Liver (tissue), 9 donors: ENCODE measurements around the gene METTL17. TPM values are rescaled to one million over a fixed set of nuclear protein-coding genes. Genes with fewer than 3 reads are reported as not detected.
A peak's percentile ranks its signal among the peaks of the same experiment; 100 is the strongest.

Experiments
- DNase-seq: peaks from one replicate; pipeline ENCODE4 v3.0.0-alpha.2; 2017; ENCODE audit warnings: low spot score
- H3K27ac ChIP-seq, 2 donors: one replicate each; pipeline ENCODE4 v1.7.0; 2013; ENCODE audit warnings: inconsistent platforms in 2 of 2, low read length in 2 of 2, control low read depth in 1 of 2, low read depth in 1 of 2, mild to moderate bottlenecking in 1 of 2
- H3K27me3 ChIP-seq, 4 donors: one replicate each; pipeline versions ENCODE4 v1.6.1 to v1.7.0; 2013; ENCODE audit warnings: low read length in 3 of 4, inconsistent platforms in 1 of 4, mild to moderate bottlenecking in 1 of 4, moderate library complexity in 1 of 4; ENCODE audit not compliant: control insufficient read depth in 4 of 4, insufficient read depth in 4 of 4
- H3K36me3 ChIP-seq, 4 donors: one replicate each; pipeline versions ENCODE4 v1.6.1 to v1.7.0; 2013; ENCODE audit warnings: low read length in 3 of 4, mild to moderate bottlenecking in 3 of 4, low read depth in 1 of 4, moderate library complexity in 1 of 4; ENCODE audit not compliant: control insufficient read depth in 4 of 4, insufficient read depth in 3 of 4
- H3K4me1 ChIP-seq, 4 donors: one replicate each; pipeline versions ENCODE4 v1.6.1 to v1.7.0; 2013; ENCODE audit warnings: low read length in 3 of 4, mild to moderate bottlenecking in 3 of 4, moderate library complexity in 1 of 4; ENCODE audit not compliant: control insufficient read depth in 4 of 4, insufficient read depth in 4 of 4
- H3K4me3 ChIP-seq, 3 donors: one replicate each; pipeline versions ENCODE4 v1.6.1 to v1.7.0; 2013; ENCODE audit warnings: low read length in 3 of 3, control low read depth in 1 of 3, low read depth in 1 of 3, mild to moderate bottlenecking in 1 of 3
- H3K9ac ChIP-seq, 2 donors: one replicate each; pipeline ENCODE4 v1.7.0; 2013; ENCODE audit warnings: low read length in 2 of 2, mild to moderate bottlenecking in 2 of 2, moderate library complexity in 2 of 2, control low read depth in 1 of 2, low read depth in 1 of 2
- H3K9me3 ChIP-seq, 4 donors: one replicate each; pipeline versions ENCODE4 v1.6.1 to v1.7.0; 2013; ENCODE audit warnings: low read length in 3 of 4; ENCODE audit not compliant: control insufficient read depth in 4 of 4
- ATF3 ChIP-seq: IDR thresholded peaks from 2 replicates; pipeline ENCODE4 v1.6.1; 2016; ENCODE audit warnings: antibody characterized with exemption
- EGR1 ChIP-seq, 2 donors: IDR thresholded peaks; 2 replicates each; pipeline ENCODE4 v1.6.1; 2016 to 2018; ENCODE audit warnings: antibody characterized with exemption in 2 of 2, low read depth in 2 of 2
- FOXA1 ChIP-seq: IDR thresholded peaks from 2 replicates; pipeline ENCODE4 v1.6.1; 2016; ENCODE audit warnings: antibody characterized with exemption
- FOXA2 ChIP-seq: IDR thresholded peaks from 2 replicates; pipeline ENCODE4 v1.6.1; 2016; ENCODE audit warnings: antibody characterized with exemption
- GABPA ChIP-seq, 2 donors: IDR thresholded peaks in 1 of 2; conservative IDR thresholded peaks in 1 of 2; 2 replicates each; pipeline ENCODE4 v1.6.1; 2016; ENCODE audit warnings: antibody characterized with exemption in 2 of 2, mild to moderate bottlenecking in 1 of 2, moderate library complexity in 1 of 2
- HNF4A ChIP-seq, 2 donors: conservative IDR thresholded peaks; 2 replicates each; pipeline ENCODE4 v1.6.1; 2016; ENCODE audit warnings: antibody characterized with exemption in 2 of 2, mild to moderate bottlenecking in 2 of 2
- HNF4G ChIP-seq: IDR thresholded peaks from 2 replicates; pipeline ENCODE4 v1.6.1; 2016; ENCODE audit warnings: antibody characterized with exemption
- JUND ChIP-seq, 2 donors: IDR thresholded peaks; 2 replicates each; pipeline ENCODE4 v1.6.1; 2016; ENCODE audit warnings: antibody characterized with exemption in 2 of 2
- MAX ChIP-seq: IDR thresholded peaks from 2 replicates; pipeline ENCODE4 v1.6.1; 2016; ENCODE audit warnings: antibody characterized with exemption
- NR2F2 ChIP-seq: IDR thresholded peaks from 2 replicates; pipeline ENCODE4 v1.6.1; 2016; ENCODE audit warnings: antibody characterized with exemption
- RAD21 ChIP-seq, 2 donors: IDR thresholded peaks; 2 replicates each; pipeline ENCODE4 v1.6.1; 2016; ENCODE audit warnings: antibody characterized with exemption in 2 of 2, mild to moderate bottlenecking in 2 of 2
- RXRA ChIP-seq, 2 donors: IDR thresholded peaks; 2 replicates each; pipeline ENCODE4 v1.6.1; 2017 to 2018; ENCODE audit warnings: antibody characterized with exemption in 2 of 2, mild to moderate bottlenecking in 1 of 2
- SP1 ChIP-seq: IDR thresholded peaks from 2 replicates; pipeline ENCODE4 v1.6.1; 2018; ENCODE audit warnings: antibody characterized with exemption, mild to moderate bottlenecking
- TAF1 ChIP-seq: conservative IDR thresholded peaks from 2 replicates; pipeline ENCODE4 v1.6.1; 2016; ENCODE audit warnings: antibody characterized with exemption, mild to moderate bottlenecking
- YY1 ChIP-seq: IDR thresholded peaks from 2 replicates; pipeline ENCODE4 v1.6.1; 2016; ENCODE audit warnings: antibody characterized with exemption, mild to moderate bottlenecking
- WGBS: extraction: QIAGEN DNeasy Blood & Tissue Kit; methylation state at CpG from one replicate; pipeline ENCODE4 v1.1.7; 2013; 5-methylcytosine and 5-hydroxymethylcytosine counted together
- polyA plus RNA-seq, 2 donors: library from polyadenylated mRNA; stranded (reverse) in 1 of 2; unstranded in 1 of 2; fragments of 200-250 nt in 1 of 2; fragments of >200 nt in 1 of 2; fragmentation: Nextera tagmentation in 1 of 2; extraction: Ambion mirVana in 1 of 2; gene quantifications; one replicate each; pipeline versions ENCODE4 v1.2.1 to v1.2.3, GENCODE V29; 2013 to 2015
- total RNA-seq, 2 donors: library from RNA; depleted of rRNA; stranded (reverse); fragments of >200 nt; gene quantifications; one replicate each; pipeline ENCODE4 v1.2.3, GENCODE V29; 2014
- TF ChIP-seq, protein P1 (sequence below): fragments of 150-350 bp; IDR thresholded peaks from 2 replicates; pipeline ENCODE4 v1.5.1; 2017; ENCODE audit warnings: improper control_type of control experiment, low read depth, low read length; ENCODE audit not compliant: missing input control
- TF ChIP-seq, protein P2 (sequence below): IDR thresholded peaks from 2 replicates; pipeline ENCODE4 v1.6.1; 2016; ENCODE audit warnings: antibody characterized with exemption
- TF ChIP-seq, protein P3 (sequence below): IDR thresholded peaks from 2 replicates; pipeline ENCODE4 v1.6.1; 2016; ENCODE audit warnings: antibody characterized with exemption, mild to moderate bottlenecking
- donor health status: healthy.
- donor health status: healthy.
- donor health status: healthy.
- donor health status: healthy.
- donor health status: healthy.

METTL17 gene
- total and polyA plus RNA-seq, 4 donors, result 31.0 to 64.8 (median 47.3) TPM

DNA sequence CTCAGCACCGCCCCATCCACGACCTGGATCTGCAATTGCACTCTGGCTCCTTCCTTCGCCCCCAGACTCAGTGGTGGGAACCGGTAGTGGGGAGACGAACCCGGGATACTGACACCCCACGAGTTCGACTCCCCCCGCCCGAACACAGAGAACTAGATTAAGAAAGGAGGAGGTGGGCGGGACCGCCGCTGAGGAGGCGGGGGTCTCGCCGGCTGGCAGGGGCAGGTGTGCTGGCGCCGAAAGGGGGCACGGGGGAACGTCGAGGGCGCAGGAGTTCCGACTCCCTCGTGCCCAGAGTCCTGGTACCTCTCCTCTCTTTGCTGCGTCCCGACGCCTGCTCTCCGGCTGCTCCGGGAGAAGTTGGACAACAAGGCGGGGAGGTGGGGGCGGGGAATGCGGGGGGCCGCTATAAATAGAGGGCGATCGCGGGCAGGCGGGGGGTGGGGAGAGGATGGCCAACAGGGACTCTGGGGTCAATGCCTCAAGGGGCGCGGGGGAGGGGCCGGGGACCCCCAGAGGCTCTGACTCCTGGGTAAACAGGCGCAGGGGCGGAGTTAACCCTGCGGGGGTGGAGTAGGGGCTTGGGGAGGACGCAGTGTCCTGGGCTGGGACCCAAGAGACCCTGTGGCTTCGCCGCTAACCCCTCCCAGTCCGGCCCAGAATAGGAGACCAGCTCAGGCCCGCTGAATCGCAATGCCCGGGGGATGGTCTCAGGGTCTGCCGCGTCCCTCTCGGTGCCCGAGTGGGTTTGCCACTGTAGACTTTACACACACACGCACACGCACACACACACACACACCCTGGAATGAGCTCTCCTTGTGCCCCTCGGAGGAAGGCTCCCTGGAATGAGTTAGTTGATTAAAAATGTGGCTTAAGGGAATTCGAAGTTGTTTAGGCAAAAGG is 35.8 kb downstream of the METTL17 start:
- H3K36me3 ChIP-seq, result peaks cover 0 to 28% (median 13%) of the 10 kb centered on the region in 4 donors
- peak; percentile 74 for DNase-seq
- H3K4me3 ChIP-seq, result peak overlapping the region; percentile 57 to 89 (median 82)
- no peaks in the 10 kb centered on the region for H3K9me3 ChIP-seq
- WGBS, result 5% methylated on average over 58 of the region's 58 CpGs
- no peak for TF ChIP-seq GABPA (IDR thresholded peaks at IDR 0.05 in 1 of 2, conservative IDR thresholded peaks at IDR 0.05 in 1 of 2)
- TF ChIP-seq JUND (IDR thresholded peaks at IDR 0.05), result no peak
- TF ChIP-seq, protein P1, sequence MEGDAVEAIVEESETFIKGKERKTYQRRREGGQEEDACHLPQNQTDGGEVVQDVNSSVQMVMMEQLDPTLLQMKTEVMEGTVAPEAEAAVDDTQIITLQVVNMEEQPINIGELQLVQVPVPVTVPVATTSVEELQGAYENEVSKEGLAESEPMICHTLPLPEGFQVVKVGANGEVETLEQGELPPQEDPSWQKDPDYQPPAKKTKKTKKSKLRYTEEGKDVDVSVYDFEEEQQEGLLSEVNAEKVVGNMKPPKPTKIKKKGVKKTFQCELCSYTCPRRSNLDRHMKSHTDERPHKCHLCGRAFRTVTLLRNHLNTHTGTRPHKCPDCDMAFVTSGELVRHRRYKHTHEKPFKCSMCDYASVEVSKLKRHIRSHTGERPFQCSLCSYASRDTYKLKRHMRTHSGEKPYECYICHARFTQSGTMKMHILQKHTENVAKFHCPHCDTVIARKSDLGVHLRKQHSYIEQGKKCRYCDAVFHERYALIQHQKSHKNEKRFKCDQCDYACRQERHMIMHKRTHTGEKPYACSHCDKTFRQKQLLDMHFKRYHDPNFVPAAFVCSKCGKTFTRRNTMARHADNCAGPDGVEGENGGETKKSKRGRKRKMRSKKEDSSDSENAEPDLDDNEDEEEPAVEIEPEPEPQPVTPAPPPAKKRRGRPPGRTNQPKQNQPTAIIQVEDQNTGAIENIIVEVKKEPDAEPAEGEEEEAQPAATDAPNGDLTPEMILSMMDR, result no peak
- TF ChIP-seq EGR1 (IDR thresholded peaks at IDR 0.05; ENCODE audit: low read depth in 2 of 2), result peak in 1 of 2 donors; percentile 40
- no peak for TF ChIP-seq TAF1
- TF ChIP-seq HNF4A (conservative IDR thresholded peaks at IDR 0.05), result no peak
- peak; percentile 57 for TF ChIP-seq SP1
- peak; percentile 92 for TF ChIP-seq NR2F2
- TF ChIP-seq RXRA (IDR thresholded peaks at IDR 0.05), result peak; percentile 39 to 69
- TF ChIP-seq HNF4G, result no peak
- H3K27ac ChIP-seq, result peak overlapping the region; percentile 87 to 88
- H3K9ac ChIP-seq, result peak overlapping the region; percentile 7 to 37
- H3K27me3 ChIP-seq, result no peaks in the 10 kb centered on the region
- H3K4me1 ChIP-seq, result peaks cover 3 to 47% (median 34%) of the 10 kb centered on the region in 4 donors

- H3K4me3 ChIP-seq, result no peak overlapping the region
- no peaks in the 10 kb centered on the region for H3K9me3 ChIP-seq
- H3K27me3 ChIP-seq, result no peaks in the 10 kb centered on the region
- H3K36me3 ChIP-seq, result peaks cover 0 to 23% (median 8%) of the 10 kb centered on the region in 4 donors
- peaks cover 3 to 39% (median 32%) of the 10 kb centered on the region in 4 donors for H3K4me1 ChIP-seq
- TF ChIP-seq YY1 (no peak), FOXA2 (no peak), HNF4G (no peak), FOXA1 (no peak), NR2F2 (no peak), EGR1 (IDR thresholded peaks at IDR 0.05; ENCODE audit: low read depth in 2 of 2) (no peak), ATF3 (no peak), MAX (no peak), JUND (IDR thresholded peaks at IDR 0.05) (no peak), GABPA (IDR thresholded peaks at IDR 0.05 in 1 of 2, conservative IDR thresholded peaks at IDR 0.05 in 1 of 2) (no peak), SP1 (no peak), TAF1 (no peak), RAD21 (IDR thresholded peaks at IDR 0.05) (no peak), HNF4A (conservative IDR thresholded peaks at IDR 0.05) (no peak), RXRA (IDR thresholded peaks at IDR 0.05) (no peak)
- TF ChIP-seq, protein P2, sequence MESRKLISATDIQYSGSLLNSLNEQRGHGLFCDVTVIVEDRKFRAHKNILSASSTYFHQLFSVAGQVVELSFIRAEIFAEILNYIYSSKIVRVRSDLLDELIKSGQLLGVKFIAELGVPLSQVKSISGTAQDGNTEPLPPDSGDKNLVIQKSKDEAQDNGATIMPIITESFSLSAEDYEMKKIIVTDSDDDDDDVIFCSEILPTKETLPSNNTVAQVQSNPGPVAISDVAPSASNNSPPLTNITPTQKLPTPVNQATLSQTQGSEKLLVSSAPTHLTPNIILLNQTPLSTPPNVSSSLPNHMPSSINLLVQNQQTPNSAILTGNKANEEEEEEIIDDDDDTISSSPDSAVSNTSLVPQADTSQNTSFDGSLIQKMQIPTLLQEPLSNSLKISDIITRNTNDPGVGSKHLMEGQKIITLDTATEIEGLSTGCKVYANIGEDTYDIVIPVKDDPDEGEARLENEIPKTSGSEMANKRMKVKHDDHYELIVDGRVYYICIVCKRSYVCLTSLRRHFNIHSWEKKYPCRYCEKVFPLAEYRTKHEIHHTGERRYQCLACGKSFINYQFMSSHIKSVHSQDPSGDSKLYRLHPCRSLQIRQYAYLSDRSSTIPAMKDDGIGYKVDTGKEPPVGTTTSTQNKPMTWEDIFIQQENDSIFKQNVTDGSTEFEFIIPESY, result no peak
- TF ChIP-seq, protein P3, sequence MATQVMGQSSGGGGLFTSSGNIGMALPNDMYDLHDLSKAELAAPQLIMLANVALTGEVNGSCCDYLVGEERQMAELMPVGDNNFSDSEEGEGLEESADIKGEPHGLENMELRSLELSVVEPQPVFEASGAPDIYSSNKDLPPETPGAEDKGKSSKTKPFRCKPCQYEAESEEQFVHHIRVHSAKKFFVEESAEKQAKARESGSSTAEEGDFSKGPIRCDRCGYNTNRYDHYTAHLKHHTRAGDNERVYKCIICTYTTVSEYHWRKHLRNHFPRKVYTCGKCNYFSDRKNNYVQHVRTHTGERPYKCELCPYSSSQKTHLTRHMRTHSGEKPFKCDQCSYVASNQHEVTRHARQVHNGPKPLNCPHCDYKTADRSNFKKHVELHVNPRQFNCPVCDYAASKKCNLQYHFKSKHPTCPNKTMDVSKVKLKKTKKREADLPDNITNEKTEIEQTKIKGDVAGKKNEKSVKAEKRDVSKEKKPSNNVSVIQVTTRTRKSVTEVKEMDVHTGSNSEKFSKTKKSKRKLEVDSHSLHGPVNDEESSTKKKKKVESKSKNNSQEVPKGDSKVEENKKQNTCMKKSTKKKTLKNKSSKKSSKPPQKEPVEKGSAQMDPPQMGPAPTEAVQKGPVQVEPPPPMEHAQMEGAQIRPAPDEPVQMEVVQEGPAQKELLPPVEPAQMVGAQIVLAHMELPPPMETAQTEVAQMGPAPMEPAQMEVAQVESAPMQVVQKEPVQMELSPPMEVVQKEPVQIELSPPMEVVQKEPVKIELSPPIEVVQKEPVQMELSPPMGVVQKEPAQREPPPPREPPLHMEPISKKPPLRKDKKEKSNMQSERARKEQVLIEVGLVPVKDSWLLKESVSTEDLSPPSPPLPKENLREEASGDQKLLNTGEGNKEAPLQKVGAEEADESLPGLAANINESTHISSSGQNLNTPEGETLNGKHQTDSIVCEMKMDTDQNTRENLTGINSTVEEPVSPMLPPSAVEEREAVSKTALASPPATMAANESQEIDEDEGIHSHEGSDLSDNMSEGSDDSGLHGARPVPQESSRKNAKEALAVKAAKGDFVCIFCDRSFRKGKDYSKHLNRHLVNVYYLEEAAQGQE, result no peak
- TF ChIP-seq, protein P1, result no peak
- DNase-seq, result no peak
- H3K9ac ChIP-seq, result no peak overlapping the region
- H3K27ac ChIP-seq, result peak overlapping the region; percentile 87 to 88
- 73% methylated on average over 7 of the region's 7 CpGs for WGBS
These were observed 36.7 kb downstream of the METTL17 start for GRCh38 chr14:21026274-21026987.
